GM23248 (cell line): ENCODE data around the gene BLMH.

ENCODE experiments used
- EZH2 ChIP-seq: fragments of 200-600 bp; sonication (generic); IDR thresholded peaks from 2 replicates; pipeline ENCODE4 v1.6.1; 2018; ENCODE audit warnings: antibody characterized with exemption, mild to moderate bottlenecking; ENCODE audit not compliant: insufficient read depth, poor library complexity, severe bottlenecking
- EZH2phosphoT487 ChIP-seq: fragments of 200-600 bp; sonication (generic); IDR thresholded peaks from 2 replicates; pipeline ENCODE4 v1.6.1; 2018; ENCODE audit warnings: antibody characterized with exemption, moderate library complexity, mild to moderate bottlenecking, low read depth; ENCODE audit not compliant: insufficient read depth

DNA sequence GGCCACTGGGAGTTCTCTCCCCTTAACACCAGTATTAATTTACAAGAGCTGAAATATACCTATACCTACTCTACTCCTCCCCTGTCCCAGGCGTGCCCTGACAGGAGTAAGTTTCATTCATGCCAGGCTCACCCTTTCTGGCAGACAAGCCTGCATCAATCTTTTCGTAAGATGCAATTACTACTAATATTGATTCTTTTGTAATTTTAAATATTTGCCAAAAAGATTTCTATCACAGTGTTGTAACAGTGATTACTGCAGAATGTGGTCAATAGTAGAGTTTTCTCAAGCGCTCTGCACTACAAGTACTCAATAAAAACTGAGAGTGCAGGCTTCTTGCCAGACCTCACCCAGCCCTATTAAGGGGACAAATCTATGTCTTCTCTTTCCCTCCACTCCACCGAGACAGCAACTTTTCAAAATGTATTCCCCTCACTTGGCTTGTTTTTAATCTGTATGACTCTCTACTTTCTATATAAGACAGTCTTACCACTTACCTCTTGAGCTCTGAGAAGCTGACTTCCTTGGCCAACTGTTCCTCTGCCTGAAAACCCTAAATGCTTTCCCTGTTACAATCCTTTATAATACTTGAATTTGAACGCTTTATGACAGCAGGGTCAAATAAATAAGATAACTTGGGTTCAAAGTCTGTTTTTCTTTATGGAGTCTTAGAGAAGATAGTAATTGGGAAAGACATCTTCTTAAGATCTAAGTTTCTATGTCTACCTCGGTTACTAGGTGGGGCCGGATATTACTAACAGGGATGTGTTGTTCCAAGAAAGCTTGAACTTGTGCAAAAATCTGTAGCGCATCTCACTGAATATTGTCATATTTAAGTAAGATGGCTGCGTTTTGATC, 42.0 kb upstream of the BLMH start, which contains the start of gene TMIGD1:
- TF ChIP-seq EZH2 (no peak), EZH2phosphoT487 (no peak)
